GM19324 (cell line): ENCODE data around the gene PPFIA2.
"Not testable (repeated sequence)": the region's sequence is repeated elsewhere in the genome, so short reads cannot be mapped to it uniquely, and the experiment has no call there.

Experiments
- ATAC-seq: cut with Tn5 transposase; IDR thresholded peaks from one replicate; pipeline ENCODE4 v1.9.1; 2021; ENCODE audit warnings: mild to moderate bottlenecking, moderate library complexity; ENCODE audit not compliant: unreplicated experiment, low FRiP score

Gene PPFIA2

DNA sequence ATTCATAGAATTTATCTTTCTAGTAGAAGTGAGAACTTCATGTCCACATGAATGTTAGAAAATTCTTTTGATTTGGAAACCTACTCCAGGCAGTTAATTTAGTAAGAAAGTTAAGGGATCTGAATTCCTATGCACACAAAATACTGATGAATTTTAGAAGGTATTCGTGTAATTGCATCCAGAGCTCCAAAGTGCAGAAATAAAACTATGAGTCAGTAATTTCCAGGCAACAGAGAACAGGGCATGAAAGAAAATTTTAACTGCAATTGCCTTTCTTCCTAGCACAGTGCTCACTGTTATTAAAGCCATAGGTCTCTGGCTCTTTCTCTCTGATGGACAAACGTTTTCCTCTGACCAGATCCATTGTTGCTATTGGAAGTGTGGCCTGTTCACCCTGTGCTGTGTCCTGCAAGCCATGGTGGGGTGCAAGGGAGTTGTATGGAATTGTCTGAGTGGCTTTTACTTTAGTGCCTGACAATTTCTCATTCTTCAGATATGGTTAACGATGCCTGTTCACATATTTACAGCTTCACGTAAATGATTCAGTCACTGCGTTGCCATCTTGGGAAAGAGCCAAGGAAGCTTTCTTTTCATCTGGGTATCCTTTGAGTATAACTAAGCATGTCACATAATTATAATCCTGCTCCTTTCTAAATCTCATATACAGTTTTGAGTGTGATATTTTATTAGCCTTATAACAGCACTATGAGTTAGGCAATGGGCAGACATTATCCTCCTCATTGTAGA lies 536.1 kb downstream of the PPFIA2 start:
- no peak for ATAC-seq

DNA sequence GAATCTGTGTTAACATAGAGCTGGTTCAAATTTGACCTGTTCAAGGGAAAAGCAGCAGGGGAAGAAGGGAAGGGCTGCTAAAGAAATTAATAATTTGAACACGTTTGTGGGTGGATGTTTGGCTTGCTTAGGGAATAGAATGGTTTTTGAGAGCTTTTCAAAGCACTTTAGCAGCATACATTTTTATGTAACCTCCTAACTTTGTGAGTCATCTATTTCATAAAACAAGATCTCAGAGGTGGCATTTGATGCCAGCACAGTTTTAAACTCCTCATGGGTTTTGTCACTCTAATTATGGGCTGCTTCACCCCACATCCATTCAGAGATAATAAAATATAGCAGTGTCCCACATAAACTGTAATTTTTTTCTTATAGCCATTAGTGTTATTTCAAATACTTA lies 537.5 kb downstream of the PPFIA2 start:
- no peak for ATAC-seq

DNA sequence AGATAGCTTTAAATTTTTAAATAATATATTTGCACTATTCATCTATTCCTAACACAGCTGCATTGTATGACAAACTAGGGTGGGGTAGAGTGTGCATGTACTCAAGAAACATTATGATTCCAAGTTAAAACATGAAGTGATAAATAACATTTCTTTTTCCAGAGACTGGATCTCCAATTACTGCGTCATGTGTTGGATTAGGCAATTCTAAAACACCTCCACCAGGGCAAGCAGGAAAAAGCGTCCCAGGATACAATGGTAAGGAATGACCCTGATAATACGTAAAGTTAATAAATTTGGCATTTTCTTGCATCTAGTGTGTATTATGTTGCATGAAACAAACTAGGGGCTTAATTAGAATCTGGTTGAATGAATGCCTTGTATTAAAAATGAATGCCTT lies 542.4 kb downstream of the PPFIA2 start:
- ATAC-seq, result no peak

DNA sequence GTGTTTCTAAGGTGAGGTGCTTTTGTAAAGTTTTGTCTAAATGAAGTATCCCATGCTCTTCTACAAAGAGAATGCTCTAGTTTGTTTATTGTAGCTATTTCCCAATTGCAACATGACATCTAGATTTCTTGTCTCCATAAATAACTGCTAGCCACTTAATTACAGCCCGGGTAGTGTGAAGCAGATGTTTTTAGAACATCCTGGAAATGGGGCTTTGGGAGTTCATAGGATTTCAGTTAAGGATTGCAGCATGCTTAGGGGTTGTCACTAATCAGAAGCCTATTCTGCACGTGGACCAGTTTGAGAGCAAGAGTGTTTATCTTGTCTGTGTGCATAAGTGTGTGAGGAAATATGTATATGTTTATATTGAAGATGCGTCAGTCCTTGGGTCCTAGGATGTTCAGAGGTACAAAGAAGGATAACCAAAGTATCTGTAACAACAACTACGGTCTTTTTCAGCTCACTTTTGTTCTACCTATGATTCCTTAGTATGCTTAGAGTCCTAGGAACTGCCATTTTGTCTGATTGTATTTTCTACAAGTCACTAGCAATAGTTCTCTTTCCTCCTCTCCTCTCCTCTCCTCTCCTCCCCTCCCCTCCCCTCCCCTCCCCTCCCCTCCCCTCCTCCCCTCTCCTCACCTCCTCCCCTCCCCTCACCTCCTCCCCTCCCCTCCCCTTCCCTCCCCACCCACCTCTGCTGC lies 546.0 kb downstream of the PPFIA2 start:
- no peak for ATAC-seq

DNA sequence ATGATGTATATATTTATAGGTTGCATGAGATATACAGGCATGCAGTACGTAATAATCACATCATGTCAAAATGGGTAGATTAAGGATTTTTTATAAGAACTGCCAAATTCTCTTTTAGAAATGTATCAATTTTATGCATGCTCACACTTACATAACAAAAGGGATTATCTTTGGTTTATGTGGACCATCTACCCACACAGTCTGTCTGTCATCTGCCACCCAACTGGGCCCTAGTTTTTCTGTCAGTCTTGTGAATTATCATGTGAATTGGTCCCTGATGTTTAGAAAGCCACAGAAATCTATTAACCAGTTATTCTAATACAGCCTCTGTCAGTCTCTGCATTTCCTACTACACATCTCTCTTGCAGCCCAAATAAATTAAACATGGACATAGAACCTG lies 547.8 kb downstream of the PPFIA2 start:
- ATAC-seq, result no peak

DNA sequence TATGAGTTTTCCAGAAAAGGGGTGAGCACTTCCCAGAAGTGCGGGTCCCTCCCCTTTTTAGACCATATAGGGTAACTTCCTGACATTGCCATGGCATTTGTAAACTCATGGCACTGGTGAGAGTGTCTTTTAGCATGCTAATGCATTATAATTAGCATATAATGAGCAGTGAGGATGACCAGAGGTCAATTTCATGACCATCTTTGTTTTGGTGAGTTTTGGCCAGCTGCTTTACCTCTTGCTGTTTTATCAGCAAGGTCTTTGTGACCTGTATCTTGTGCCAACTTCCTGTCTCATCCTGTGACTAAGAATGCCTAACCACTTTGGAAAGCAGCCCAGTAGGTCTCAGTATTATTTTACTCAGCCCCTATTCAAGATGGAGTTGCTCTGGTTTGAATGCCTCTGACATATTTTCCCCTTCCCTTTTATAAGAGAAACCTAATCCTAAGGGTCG lies 549.4 kb downstream of the PPFIA2 start:
- not testable (repeated sequence) for ATAC-seq

DNA sequence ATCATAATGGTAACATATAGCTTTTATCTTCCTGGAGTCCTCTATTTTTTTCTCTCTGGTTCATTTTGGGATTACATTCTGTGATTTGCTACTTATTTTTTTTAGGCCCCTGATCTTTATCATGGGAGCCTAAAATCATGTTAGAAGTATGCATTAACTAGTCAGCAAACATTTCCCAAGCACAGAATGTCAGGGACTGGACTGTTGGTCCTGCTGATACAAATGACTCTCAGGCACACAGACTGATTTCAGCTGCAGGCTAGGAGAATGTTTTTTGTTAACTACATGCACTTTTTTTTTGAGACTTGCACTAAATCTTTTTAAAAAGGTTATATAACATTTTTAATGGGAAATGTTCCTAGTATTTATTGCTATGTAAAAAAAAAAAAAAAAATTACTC lies 550.1 kb downstream of the PPFIA2 start:
- ATAC-seq, result no peak

DNA sequence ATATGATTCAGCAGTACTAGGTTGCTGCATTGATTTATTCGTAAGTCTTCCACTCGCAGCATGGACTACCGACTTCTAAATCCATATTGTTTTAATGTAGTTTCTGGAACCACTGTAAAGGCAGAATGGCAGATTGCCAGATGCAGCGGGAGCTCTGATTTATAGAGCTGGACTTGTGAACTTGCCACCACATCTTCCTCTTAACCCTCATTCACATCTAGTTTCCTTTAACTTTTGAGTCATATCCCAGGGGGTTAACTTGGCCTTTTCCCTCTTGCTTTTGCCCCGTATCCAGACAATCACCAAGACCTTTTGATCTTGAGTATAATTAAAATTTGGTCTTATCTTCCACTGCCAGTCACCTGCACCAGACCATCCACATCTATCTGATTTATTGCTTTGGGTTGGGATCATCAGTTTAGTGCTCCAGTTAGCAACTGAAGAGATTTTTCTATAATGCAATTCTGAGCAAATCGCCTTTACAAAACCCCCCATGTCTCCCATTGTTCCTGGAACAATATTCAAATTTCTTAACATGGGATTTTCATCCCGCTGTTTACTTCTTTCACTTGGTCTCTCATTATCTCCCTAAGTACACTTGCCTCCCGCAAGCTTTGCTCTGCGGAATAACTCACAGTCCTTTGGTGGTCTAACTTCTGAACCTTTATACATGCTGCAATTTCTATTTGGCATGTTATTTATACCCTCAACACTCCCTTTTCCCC lies 550.8 kb downstream of the PPFIA2 start:
- ATAC-seq, result no peak
